ENCODE measurements around the gene DES.
A peak's percentile ranks its signal among the peaks of the same experiment; 100 is the strongest.

Gene DES

DNA sequence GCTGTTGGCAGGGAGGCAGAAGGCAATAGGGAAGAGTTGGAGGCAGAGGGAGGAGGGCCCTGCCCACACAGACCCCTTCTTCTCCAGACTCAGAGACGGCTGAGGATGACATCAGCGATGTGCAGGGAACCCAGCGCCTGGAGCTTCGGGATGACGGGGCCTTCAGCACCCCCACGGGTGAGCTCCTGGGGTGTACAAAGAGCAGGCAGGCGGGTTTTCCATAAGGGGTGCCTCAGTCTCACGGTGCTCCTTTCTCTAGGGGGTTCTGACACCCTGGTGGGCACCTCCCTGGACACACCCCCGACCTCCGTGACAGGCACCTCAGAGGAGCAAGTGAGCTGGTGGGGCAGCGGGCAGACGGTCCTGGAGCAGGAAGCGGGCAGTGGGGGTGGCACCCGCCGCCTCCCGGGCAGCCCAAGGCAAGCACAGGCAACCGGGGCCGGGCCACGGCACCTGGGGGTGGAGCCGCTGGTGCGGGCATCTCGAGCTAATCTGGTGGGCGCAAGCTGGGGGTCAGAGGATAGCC lies 26.5 kb downstream of the DES start:
- H3K4me3 ChIP-seq (ENCODE audit: low read depth, low read length): peak overlapping the region; percentile 3; the same call in 1 of the 2 replicates
- POLR2A ChIA-PET: interaction anchor here (1.8 kb wide), 1 partner anchor 9 kb away, joined by 8 read pairs; no protein-coding TSS in a partner anchor
- CTCF ChIA-PET: interaction anchor here (0.9 to 4.2 kb wide), 8 partner anchors 11 to 85 kb away, joined by 3 to 21 read pairs (median 6); no protein-coding TSS in a partner anchor
- TF ChIP-seq, protein P1, sequence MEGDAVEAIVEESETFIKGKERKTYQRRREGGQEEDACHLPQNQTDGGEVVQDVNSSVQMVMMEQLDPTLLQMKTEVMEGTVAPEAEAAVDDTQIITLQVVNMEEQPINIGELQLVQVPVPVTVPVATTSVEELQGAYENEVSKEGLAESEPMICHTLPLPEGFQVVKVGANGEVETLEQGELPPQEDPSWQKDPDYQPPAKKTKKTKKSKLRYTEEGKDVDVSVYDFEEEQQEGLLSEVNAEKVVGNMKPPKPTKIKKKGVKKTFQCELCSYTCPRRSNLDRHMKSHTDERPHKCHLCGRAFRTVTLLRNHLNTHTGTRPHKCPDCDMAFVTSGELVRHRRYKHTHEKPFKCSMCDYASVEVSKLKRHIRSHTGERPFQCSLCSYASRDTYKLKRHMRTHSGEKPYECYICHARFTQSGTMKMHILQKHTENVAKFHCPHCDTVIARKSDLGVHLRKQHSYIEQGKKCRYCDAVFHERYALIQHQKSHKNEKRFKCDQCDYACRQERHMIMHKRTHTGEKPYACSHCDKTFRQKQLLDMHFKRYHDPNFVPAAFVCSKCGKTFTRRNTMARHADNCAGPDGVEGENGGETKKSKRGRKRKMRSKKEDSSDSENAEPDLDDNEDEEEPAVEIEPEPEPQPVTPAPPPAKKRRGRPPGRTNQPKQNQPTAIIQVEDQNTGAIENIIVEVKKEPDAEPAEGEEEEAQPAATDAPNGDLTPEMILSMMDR (IDR thresholded peaks at IDR 0.05; ENCODE audit: insufficient read depth, low read length, missing control alignments): no peak
- DNase-seq (ENCODE audit: low read depth, low spot score): no peak

DNA sequence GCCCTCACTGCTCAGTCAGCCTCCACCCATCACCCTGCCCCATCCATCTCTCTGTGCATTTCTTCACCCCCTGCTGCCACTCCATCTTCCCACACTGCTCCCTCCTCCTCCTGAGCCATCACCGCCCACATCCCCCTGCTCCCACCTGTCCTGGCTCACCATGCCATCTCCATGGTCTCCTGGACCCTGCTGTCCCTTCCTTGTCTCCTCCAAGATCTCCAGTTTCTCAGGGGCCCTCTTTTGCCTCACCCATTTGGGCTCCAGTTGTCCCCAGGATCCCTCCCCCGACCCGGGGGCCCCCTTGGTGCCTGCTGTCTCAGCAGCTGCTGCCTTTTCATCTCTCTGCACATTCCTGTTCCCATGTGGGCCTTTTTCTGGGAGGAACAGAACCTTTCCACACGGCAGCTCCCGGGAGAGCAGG lies 27.1 kb downstream of the DES start:
- no peak for DNase-seq (ENCODE audit: low read depth, low spot score)
- ChIA-PET POLR2A (interaction anchor here (1.0 to 1.8 kb wide), 2 partner anchors 8 to 11 kb away, joined by 3 to 8 read pairs; no protein-coding TSS in a partner anchor), CTCF (interaction anchor here (0.9 to 4.2 kb wide), 6 partner anchors 11 to 85 kb away, joined by 3 to 21 read pairs (median 6); no protein-coding TSS in a partner anchor)
- TF ChIP-seq, protein P1 (IDR thresholded peaks at IDR 0.05; ENCODE audit: insufficient read depth, low read length, missing control alignments): no peak
- peak overlapping the region; percentile 29 for H3K4me3 ChIP-seq (ENCODE audit: low read depth, low read length)

DNA sequence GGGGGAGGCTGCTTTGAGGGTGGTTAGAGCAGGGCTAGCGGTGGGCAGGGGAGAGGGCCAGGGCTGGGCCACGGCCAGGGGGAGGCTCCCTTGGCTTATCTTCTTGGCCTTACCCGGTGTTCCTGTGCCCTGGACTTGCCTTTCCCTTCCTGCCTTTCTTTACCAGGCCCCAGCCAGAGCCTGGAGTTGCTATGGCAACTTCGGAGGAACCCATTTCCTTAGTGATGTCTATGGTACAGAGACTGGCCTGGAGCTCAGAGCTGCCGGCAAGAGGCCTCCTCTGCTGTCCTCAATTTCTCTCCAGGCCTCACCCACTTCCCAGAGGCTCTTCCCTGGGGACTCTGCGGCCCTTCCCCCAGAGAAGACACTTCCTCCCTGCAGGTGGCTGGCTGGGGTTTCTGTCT lies 27.9 kb downstream of the DES start:
- DNase-seq (ENCODE audit: low read depth, low spot score): no peak
- ChIA-PET POLR2A (interaction anchor here (0.6 to 1.8 kb wide), 4 partner anchors 10 to 160 kb away, joined by 3 to 5 read pairs (median 3); no protein-coding TSS in a partner anchor), CTCF (interaction anchor here (0.7 to 3.4 kb wide), 8 partner anchors 11 to 151 kb away, joined by 3 to 13 read pairs (median 3); partner anchors contain the start of genes GMPPA and SPEG)
- H3K4me3 ChIP-seq (ENCODE audit: low read depth, low read length): peak overlapping the region; percentile 8; the same call in 1 of the 2 replicates
- TF ChIP-seq, protein P1 (IDR thresholded peaks at IDR 0.05; ENCODE audit: insufficient read depth, low read length, missing control alignments): no peak

DNA sequence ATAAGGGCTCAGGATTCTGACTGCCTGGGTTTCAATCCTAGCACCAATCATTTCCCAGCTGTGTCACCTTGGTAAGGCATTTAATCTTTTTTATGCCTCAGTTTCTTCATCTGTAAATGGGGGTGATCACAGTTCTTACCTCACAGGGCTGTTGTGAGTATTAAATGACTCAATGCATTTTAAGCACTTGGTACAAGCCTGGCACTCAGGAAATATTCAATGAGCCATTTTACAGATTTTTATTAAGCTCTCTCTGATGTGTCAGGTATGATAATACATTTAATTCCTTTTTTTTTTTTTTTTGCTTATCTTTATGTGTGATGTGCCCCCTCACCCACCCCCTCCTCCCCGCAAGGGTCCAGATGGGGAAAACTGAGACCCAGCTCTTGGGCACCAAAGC lies 28.5 kb downstream of the DES start:
- POLR2A ChIA-PET: interaction anchor here (0.6 to 1.8 kb wide), 4 partner anchors 10 to 161 kb away, joined by 3 to 5 read pairs (median 4); no protein-coding TSS in a partner anchor
- DNase-seq (ENCODE audit: low read depth, low spot score): no peak
- H3K4me3 ChIP-seq (ENCODE audit: low read depth, low read length): no peak overlapping the region
- CTCF ChIA-PET: interaction anchor here (0.6 to 3.4 kb wide), 13 partner anchors 10 to 152 kb away, joined by 3 to 13 read pairs (median 3); partner anchors contain the start of genes GMPPA and SPEG
- TF ChIP-seq, protein P1 (IDR thresholded peaks at IDR 0.05; ENCODE audit: insufficient read depth, low read length, missing control alignments): no peak

DNA sequence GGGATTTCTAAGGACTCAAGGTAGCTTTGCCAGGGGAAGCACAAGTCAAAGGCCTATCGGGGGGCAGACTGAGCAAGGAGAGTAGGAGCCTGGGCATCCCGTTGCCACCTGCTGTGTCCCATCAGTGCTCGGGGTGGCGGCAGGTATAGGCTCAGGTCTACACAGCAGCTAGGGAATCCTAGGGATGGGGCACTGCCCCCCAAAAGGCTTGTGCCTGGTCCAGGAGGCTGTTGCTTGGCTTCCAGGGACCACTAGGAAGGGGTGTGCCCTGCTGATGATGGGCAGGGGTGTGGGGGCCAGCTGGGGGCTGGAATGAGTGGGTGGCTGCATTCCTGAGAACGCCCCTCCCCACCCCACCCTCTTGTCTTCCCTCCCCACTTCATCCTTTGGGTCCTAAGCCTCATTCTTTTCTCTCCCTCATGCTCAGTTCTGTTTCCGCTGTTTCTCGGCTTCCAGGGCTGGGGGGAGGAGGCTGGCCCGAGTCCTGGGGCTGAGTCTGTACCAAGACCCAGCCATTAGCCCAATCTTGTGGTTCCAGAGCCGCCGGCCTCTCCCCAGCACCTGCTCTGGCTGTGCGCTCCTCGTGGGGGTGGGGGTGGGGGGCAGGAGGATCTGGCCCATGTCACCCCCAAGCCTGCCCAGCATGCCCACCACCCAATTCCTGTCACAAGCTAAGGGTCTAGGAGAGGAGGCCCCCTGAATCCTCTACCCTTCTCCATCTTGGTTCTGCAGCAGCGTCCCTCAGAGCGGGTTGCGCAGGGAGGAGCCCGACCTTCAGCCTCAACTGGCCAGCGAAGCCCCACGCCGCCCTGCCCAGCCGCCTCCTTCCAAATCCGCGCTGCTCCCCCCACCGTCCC lies 29.3 kb downstream of the DES start:
- no peak for DNase-seq (ENCODE audit: low read depth, low spot score)
- ChIA-PET CTCF (interaction anchor here (0.7 to 3.4 kb wide), 11 partner anchors 11 to 86 kb away, joined by 3 to 13 read pairs (median 3); partner anchors contain the start of genes GMPPA and SPEG), POLR2A (interaction anchor here (0.7 to 1.8 kb wide), 3 partner anchors 10 to 39 kb away, joined by 3 to 5 read pairs (median 4); no protein-coding TSS in a partner anchor)
- TF ChIP-seq, protein P1 (IDR thresholded peaks at IDR 0.05; ENCODE audit: insufficient read depth, low read length, missing control alignments): no peak
- no peak overlapping the region for H3K4me3 ChIP-seq (ENCODE audit: low read depth, low read length)

Data from AG04449 (cell line).